ENCODE measurements around the gene GPLD1. TPM values are rescaled to one million over a fixed set of nuclear protein-coding genes. Genes with fewer than 3 reads are reported as not detected.
A peak's percentile ranks its signal among the peaks of the same experiment; 100 is the strongest.

GPLD1 gene
- total and polyA plus RNA-seq, 9 of the 15 experiments (the other 6 are each of a cell fraction or from before 2014, with no cell fraction given), result 0.11 to 1.3 (median 0.82) TPM

- peak; percentile 94 for TF ChIP-seq ESRRA (IDR thresholded peaks at IDR 0.05; ENCODE audit: borderline replicate concordance, low read depth)
- TF ChIP-seq, protein P1, sequence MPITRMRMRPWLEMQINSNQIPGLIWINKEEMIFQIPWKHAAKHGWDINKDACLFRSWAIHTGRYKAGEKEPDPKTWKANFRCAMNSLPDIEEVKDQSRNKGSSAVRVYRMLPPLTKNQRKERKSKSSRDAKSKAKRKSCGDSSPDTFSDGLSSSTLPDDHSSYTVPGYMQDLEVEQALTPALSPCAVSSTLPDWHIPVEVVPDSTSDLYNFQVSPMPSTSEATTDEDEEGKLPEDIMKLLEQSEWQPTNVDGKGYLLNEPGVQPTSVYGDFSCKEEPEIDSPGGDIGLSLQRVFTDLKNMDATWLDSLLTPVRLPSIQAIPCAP (CRISPR knock-in tag; IDR thresholded peaks at IDR 0.05; ENCODE audit: borderline replicate concordance), result no peak
- peak in 1 of 2 experiments; percentile 24; a peak in 1 of 4 replicates for TF ChIP-seq SRF (CRISPR knock-in tag; IDR thresholded peaks at IDR 0.05)
- peak; percentile 24; the same call in 1 of the 2 replicates for TF ChIP-seq ZNF274 (IDR thresholded peaks at IDR 0.05; ENCODE audit: borderline replicate concordance, low read depth, low read length)
- TF ChIP-seq, protein P2, sequence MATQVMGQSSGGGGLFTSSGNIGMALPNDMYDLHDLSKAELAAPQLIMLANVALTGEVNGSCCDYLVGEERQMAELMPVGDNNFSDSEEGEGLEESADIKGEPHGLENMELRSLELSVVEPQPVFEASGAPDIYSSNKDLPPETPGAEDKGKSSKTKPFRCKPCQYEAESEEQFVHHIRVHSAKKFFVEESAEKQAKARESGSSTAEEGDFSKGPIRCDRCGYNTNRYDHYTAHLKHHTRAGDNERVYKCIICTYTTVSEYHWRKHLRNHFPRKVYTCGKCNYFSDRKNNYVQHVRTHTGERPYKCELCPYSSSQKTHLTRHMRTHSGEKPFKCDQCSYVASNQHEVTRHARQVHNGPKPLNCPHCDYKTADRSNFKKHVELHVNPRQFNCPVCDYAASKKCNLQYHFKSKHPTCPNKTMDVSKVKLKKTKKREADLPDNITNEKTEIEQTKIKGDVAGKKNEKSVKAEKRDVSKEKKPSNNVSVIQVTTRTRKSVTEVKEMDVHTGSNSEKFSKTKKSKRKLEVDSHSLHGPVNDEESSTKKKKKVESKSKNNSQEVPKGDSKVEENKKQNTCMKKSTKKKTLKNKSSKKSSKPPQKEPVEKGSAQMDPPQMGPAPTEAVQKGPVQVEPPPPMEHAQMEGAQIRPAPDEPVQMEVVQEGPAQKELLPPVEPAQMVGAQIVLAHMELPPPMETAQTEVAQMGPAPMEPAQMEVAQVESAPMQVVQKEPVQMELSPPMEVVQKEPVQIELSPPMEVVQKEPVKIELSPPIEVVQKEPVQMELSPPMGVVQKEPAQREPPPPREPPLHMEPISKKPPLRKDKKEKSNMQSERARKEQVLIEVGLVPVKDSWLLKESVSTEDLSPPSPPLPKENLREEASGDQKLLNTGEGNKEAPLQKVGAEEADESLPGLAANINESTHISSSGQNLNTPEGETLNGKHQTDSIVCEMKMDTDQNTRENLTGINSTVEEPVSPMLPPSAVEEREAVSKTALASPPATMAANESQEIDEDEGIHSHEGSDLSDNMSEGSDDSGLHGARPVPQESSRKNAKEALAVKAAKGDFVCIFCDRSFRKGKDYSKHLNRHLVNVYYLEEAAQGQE (IDR thresholded peaks at IDR 0.05; ENCODE audit: borderline replicate concordance), result no peak
- TF ChIP-seq, protein P2 (CRISPR knock-in tag; IDR thresholded peaks at IDR 0.05; ENCODE audit: low read depth), result peak; percentile 75; the same call in 1 of the 2 replicates
Measured at GRCh38 chr6:24402697-24403500, 86.5 kb downstream of the GPLD1 start, which contains the start of gene MRS2 (continued).
